ENCODE data around the gene ARHGEF5. TPM values are rescaled to one million over a fixed set of nuclear protein-coding genes. Genes with fewer than 3 reads are reported as not detected.

Gene ARHGEF5
- polyA plus RNA-seq, 2 of the 4 experiments (the other 2 are of a cell fraction) = 2.3 to 2.5 TPM

DNA sequence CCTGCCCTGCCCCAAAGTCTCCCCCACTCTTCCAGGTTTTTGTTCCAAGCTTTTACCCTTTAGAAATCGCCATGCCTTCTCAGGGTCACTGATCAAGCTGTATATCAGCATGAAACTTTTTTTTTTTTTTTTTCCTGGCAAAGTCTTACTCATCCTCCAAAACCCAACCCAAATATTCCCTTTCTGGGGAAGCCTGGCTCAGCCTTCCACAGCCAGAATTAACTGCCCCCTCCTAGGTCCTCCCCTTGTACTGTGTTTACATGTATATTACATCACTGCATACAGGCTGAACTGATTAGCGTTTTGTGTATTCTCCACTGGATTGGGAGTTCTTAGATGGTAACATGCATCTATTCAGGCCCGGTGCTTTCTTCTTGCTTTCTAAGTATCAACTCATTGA, 52.9 kb downstream of the ARHGEF5 start:
- POLR2A ChIA-PET = no interaction called here
- DNase-seq (ENCODE audit: low read depth in 1 of 2, low spot score in 1 of 2) (no peak), FAIRE-seq (no peak), ATAC-seq (no peak; a peak in 1 of 6 replicates)
- Histone ChIP-seq H3K4me2 (no peak overlapping the region), H3K4me3 (no peak overlapping the region), H3K27ac (no peak overlapping the region), H3K9me3 (no peaks in the 10 kb centered on the region), H3K4me1 (no peaks in the 10 kb centered on the region)
- no peak for TF ChIP-seq RARB (CRISPR knock-in tag; IDR thresholded peaks at IDR 0.05)
- TF ChIP-seq ATOH8 (CRISPR knock-in tag; IDR thresholded peaks at IDR 0.05; ENCODE audit: low read depth) = no peak
- TF ChIP-seq, protein P1, sequence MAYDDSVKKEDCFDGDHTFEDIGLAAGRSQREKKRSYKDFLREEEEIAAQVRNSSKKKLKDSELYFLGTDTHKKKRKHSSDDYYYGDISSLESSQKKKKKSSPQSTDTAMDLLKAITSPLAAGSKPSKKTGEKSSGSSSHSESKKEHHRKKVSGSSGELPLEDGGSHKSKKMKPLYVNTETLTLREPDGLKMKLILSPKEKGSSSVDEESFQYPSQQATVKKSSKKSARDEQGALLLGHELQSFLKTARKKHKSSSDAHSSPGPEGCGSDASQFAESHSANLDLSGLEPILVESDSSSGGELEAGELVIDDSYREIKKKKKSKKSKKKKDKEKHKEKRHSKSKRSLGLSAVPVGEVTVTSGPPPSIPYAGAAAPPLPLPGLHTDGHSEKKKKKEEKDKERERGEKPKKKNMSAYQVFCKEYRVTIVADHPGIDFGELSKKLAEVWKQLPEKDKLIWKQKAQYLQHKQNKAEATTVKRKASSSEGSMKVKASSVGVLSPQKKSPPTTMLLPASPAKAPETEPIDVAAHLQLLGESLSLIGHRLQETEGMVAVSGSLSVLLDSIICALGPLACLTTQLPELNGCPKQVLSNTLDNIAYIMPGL (CRISPR knock-in tag; IDR thresholded peaks at IDR 0.05; ENCODE audit: borderline replicate concordance) = no peak
- TF ChIP-seq CEBPB (IDR thresholded peaks at IDR 0.05) = no peak
- TF ChIP-seq CTCF (IDR thresholded peaks at IDR 0.05) = no peak
- TF ChIP-seq ZNF302 (CRISPR knock-in tag; IDR thresholded peaks at IDR 0.05) = no peak
- no peak for TF ChIP-seq MAZ (IDR thresholded peaks at IDR 0.05; ENCODE audit: borderline replicate concordance, low read depth, low read length)
- TF ChIP-seq SREBF2 (IDR thresholded peaks at IDR 0.05) = no peak
- TF ChIP-seq TFCP2L1 (CRISPR knock-in tag; IDR thresholded peaks at IDR 0.05) = no peak
- TF ChIP-seq ZFP36 (IDR thresholded peaks at IDR 0.05; ENCODE audit: borderline replicate concordance, partially characterized antibody) = no peak
- TF ChIP-seq KDM5A (IDR thresholded peaks at IDR 0.05) = no peak
- CTCF ChIA-PET = no interaction called here
- 27% methylated on average over 3 of the region's 3 CpGs for WGBS (ENCODE audit: missing lambda C conversion rate)

- CTCF ChIA-PET = interaction anchor here (1.1 to 1.6 kb wide), 2 partner anchors 27 to 44 kb away, joined by 3 read pairs; no protein-coding TSS in a partner anchor
- Histone ChIP-seq H3K4me2 (no peak overlapping the region), H3K9me3 (no peaks in the 10 kb centered on the region), H3K4me1 (no peaks in the 10 kb centered on the region), H3K27ac (no peak overlapping the region), H3K4me3 (no peak overlapping the region)
- no peak for ATAC-seq
- DNase-seq (ENCODE audit: low read depth in 1 of 2, low spot score in 1 of 2) = no peak
- no peak for TF ChIP-seq NPAS2 (CRISPR knock-in tag; IDR thresholded peaks at IDR 0.05; ENCODE audit: borderline replicate concordance)
- TF ChIP-seq MAZ (IDR thresholded peaks at IDR 0.05; ENCODE audit: borderline replicate concordance, low read depth, low read length) = no peak
- TF ChIP-seq HDAC2 (IDR thresholded peaks at IDR 0.05) = no peak
- TF ChIP-seq ATOH8 (CRISPR knock-in tag; IDR thresholded peaks at IDR 0.05; ENCODE audit: low read depth) = no peak
- TF ChIP-seq MAFK (IDR thresholded peaks at IDR 0.05; ENCODE audit: partially characterized antibody) = no peak
- no peak for TF ChIP-seq KDM1A (IDR thresholded peaks at IDR 0.05; ENCODE audit: low read depth)
- TF ChIP-seq, protein P2, sequence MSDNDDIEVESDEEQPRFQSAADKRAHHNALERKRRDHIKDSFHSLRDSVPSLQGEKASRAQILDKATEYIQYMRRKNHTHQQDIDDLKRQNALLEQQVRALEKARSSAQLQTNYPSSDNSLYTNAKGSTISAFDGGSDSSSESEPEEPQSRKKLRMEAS (IDR thresholded peaks at IDR 0.05) = no peak
- no peak for TF ChIP-seq HES2 (IDR thresholded peaks at IDR 0.05)
- no peak for TF ChIP-seq MYC (IDR thresholded peaks at IDR 0.05; ENCODE audit: borderline replicate concordance, low read length)
- no peak for TF ChIP-seq CHD2 (IDR thresholded peaks at IDR 0.05; ENCODE audit: low read length, partially characterized antibody)
- WGBS (ENCODE audit: missing lambda C conversion rate) = 40% methylated on average over 4 of the region's 4 CpGs
- POLR2A ChIA-PET = no interaction called here
- no peak for FAIRE-seq
Measured at GRCh38 chr7:144410441-144410840, 55.2 kb downstream of the ARHGEF5 start.
